Transverse colon (tissue), 4 donors: ENCODE results near the gene CPT1A.

Experiments used
- CTCF ChIP-seq, 5 experiments: fragments of 200-600 bp in 3 of 5; fragments of 450-650 bp in 2 of 5; sonication (generic) in 3 of 5; IDR thresholded peaks; 1 replicate in 2 of 5; 2 replicates in 3 of 5; pipeline ENCODE4 v1.5.1; 2016 to 2017; ENCODE audit warnings: antibody characterized with exemption in 5 of 5, inconsistent platforms in 3 of 5, mild to moderate bottlenecking in 2 of 5, moderate library complexity in 1 of 5
- POLR2AphosphoS5 ChIP-seq, 3 donors: sonication (generic); formaldehyde crosslinking; IDR thresholded peaks; one replicate each; pipeline ENCODE4 v1.6.1; 2016; ENCODE audit warnings: antibody characterized with exemption in 3 of 3

GRCh38 chr11:68751331-68751856 lies 90.3 kb downstream of the CPT1A start, which contains the start of gene TESMIN:
- TF ChIP-seq CTCF (IDR thresholded peaks at IDR 0.05) (no peak), POLR2AphosphoS5 (IDR thresholded peaks at IDR 0.05) (peak in 2 of 3 donors; percentile 49 to 63)
